ENCODE results near the gene DKK3. TPM values are rescaled to one million over a fixed set of nuclear protein-coding genes. Genes with fewer than 3 reads are reported as not detected.

The DKK3 gene
- polyA plus RNA-seq, 1 of the 3 experiments (the other 2 are of a cell fraction) = 1,174 TPM

GRCh38 chr11:12044799-12045198 lies 36.4 kb upstream of the DKK3 start (continued):
- TF ChIP-seq SIN3A (IDR thresholded peaks at IDR 0.05; ENCODE audit: borderline replicate concordance, low read depth, low read length) (no peak), RFX5 (IDR thresholded peaks at IDR 0.05; ENCODE audit: low read length) (no peak)

- H3K27me3 ChIP-seq (ENCODE audit: insufficient read depth) = no peaks in the 10 kb centered on the region
- ChIA-PET CTCF (interaction anchor here (0.6 to 17.0 kb wide), 76 partner anchors 9 to 1110 kb away, joined by 3 to 488 read pairs (median 5); partner anchors contain the start of genes DKK3 and USP47), POLR2A (no interaction called here)
- no peaks in the 10 kb centered on the region for H3K9me3 ChIP-seq
- H3F3A ChIP-seq (replicated peaks; ENCODE audit: insufficient read depth) = peaks cover 37% of the 10 kb centered on the region
- H3K4me1 ChIP-seq (ENCODE audit: control insufficient read depth in 1 of 2, insufficient read depth in 2 of 2, low read depth in 1 of 2, low read length in 1 of 2) = peaks cover 6 to 16% of the 10 kb centered on the region in 2 experiments; a peak in 3 of 4 replicates
- H3K4me2 ChIP-seq = peak overlapping the region; percentile 69
- no peaks in the 10 kb centered on the region for H4K20me1 ChIP-seq (ENCODE audit: insufficient read depth)
- DNase-seq = peak; percentile 74
- H3K27ac ChIP-seq (ENCODE audit: low read depth in 2 of 2, low read length in 1 of 2) = peak overlapping the region; percentile 70 to 96; a peak in 3 of 4 replicates
- H3K4me3 ChIP-seq (ENCODE audit: low read depth in 2 of 2, low read length in 1 of 2) = peak overlapping the region in 1 of 2 experiments; percentile 29; a peak in 3 of 4 replicates
- no peaks in the 10 kb centered on the region for H3K79me2 ChIP-seq (ENCODE audit: insufficient read depth)
- no peaks in the 10 kb centered on the region for H3K9me2 ChIP-seq
- WGBS (ENCODE audit: low lambda C conversion rate) = 10% methylated on average over 14 of the region's 14 CpGs
- H3K36me3 ChIP-seq (replicated peaks in 1 of 2; ENCODE audit: control insufficient read depth in 1 of 2, insufficient read depth in 2 of 2, low read length in 1 of 2) = no peaks in the 10 kb centered on the region
- peak overlapping the region; percentile 66; the same call in 1 of the 2 replicates for H2AFZ ChIP-seq (ENCODE audit: low read depth)
- peak overlapping the region; percentile 74 for H3K9ac ChIP-seq
- TF ChIP-seq RAD21 (IDR thresholded peaks at IDR 0.05; ENCODE audit: low read length) = peak; percentile 95
- TF ChIP-seq USF1 (IDR thresholded peaks at IDR 0.05; ENCODE audit: borderline replicate concordance, low read depth) = peak; percentile 68
- no peak; the same call in 1 of the 2 replicates for TF ChIP-seq MEF2A (IDR thresholded peaks at IDR 0.05; ENCODE audit: borderline replicate concordance, low read depth)
- TF ChIP-seq FOSL2 (IDR thresholded peaks at IDR 0.05; ENCODE audit: borderline replicate concordance, low read depth) = peak; percentile 99
- TF ChIP-seq, protein P1, sequence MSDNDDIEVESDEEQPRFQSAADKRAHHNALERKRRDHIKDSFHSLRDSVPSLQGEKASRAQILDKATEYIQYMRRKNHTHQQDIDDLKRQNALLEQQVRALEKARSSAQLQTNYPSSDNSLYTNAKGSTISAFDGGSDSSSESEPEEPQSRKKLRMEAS (IDR thresholded peaks at IDR 0.05; ENCODE audit: low read depth) = peak; percentile 100
- TF ChIP-seq FOXM1 (IDR thresholded peaks at IDR 0.05; ENCODE audit: low read depth) = peak; percentile 84; the same call in 1 of the 2 replicates
- TF ChIP-seq EP300 (IDR thresholded peaks at IDR 0.05; ENCODE audit: borderline replicate concordance in 1 of 2, low read depth in 1 of 2, low read length in 1 of 2) = peak; percentile 16 to 95; a peak in 3 of 4 replicates
- peak; percentile 71; the same call in 1 of the 2 replicates for TF ChIP-seq POLR2AphosphoS5 (IDR thresholded peaks at IDR 0.05; ENCODE audit: low read depth, low read length)
- TF ChIP-seq, protein P2, sequence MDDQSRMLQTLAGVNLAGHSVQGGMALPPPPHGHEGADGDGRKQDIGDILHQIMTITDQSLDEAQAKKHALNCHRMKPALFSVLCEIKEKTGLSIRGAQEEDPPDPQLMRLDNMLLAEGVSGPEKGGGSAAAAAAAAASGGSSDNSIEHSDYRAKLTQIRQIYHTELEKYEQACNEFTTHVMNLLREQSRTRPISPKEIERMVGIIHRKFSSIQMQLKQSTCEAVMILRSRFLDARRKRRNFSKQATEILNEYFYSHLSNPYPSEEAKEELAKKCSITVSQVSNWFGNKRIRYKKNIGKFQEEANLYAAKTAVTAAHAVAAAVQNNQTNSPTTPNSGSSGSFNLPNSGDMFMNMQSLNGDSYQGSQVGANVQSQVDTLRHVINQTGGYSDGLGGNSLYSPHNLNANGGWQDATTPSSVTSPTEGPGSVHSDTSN (IDR thresholded peaks at IDR 0.05) = peak; percentile 84
- TF ChIP-seq FOXJ3 (CRISPR knock-in tag; IDR thresholded peaks at IDR 0.05) = no peak
- TF ChIP-seq SMC3 (IDR thresholded peaks at IDR 0.05; ENCODE audit: low read depth, low read length) = peak; percentile 95
- TF ChIP-seq, protein P3, sequence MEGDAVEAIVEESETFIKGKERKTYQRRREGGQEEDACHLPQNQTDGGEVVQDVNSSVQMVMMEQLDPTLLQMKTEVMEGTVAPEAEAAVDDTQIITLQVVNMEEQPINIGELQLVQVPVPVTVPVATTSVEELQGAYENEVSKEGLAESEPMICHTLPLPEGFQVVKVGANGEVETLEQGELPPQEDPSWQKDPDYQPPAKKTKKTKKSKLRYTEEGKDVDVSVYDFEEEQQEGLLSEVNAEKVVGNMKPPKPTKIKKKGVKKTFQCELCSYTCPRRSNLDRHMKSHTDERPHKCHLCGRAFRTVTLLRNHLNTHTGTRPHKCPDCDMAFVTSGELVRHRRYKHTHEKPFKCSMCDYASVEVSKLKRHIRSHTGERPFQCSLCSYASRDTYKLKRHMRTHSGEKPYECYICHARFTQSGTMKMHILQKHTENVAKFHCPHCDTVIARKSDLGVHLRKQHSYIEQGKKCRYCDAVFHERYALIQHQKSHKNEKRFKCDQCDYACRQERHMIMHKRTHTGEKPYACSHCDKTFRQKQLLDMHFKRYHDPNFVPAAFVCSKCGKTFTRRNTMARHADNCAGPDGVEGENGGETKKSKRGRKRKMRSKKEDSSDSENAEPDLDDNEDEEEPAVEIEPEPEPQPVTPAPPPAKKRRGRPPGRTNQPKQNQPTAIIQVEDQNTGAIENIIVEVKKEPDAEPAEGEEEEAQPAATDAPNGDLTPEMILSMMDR (IDR thresholded peaks at IDR 0.05) = peak; percentile 97
- peak; percentile 78; the same call in 1 of the 2 replicates for TF ChIP-seq RXRA (IDR thresholded peaks at IDR 0.05; ENCODE audit: borderline replicate concordance, low read depth)
- TF ChIP-seq IRF3 (IDR thresholded peaks at IDR 0.05; ENCODE audit: low read depth, low read length) = no peak
- TF ChIP-seq SIN3A (IDR thresholded peaks at IDR 0.05; ENCODE audit: borderline replicate concordance, low read depth, low read length) = peak; percentile 92
- TF ChIP-seq JUND (IDR thresholded peaks at IDR 0.05) = peak; percentile 99
- peak; percentile 92 for TF ChIP-seq TCF12 (IDR thresholded peaks at IDR 0.05)
- TF ChIP-seq NFIC (IDR thresholded peaks at IDR 0.05; ENCODE audit: borderline replicate concordance) = peak; percentile 83
- TF ChIP-seq CHD2 (IDR thresholded peaks at IDR 0.05; ENCODE audit: low read length, partially characterized antibody) = peak; percentile 60
- no peak for TF ChIP-seq ELF1 (IDR thresholded peaks at IDR 0.05)
- peak; percentile 37; the same call in 1 of the 2 replicates for TF ChIP-seq TAF1 (IDR thresholded peaks at IDR 0.05; ENCODE audit: borderline replicate concordance, low read depth, low read length)
- TF ChIP-seq, protein P4, sequence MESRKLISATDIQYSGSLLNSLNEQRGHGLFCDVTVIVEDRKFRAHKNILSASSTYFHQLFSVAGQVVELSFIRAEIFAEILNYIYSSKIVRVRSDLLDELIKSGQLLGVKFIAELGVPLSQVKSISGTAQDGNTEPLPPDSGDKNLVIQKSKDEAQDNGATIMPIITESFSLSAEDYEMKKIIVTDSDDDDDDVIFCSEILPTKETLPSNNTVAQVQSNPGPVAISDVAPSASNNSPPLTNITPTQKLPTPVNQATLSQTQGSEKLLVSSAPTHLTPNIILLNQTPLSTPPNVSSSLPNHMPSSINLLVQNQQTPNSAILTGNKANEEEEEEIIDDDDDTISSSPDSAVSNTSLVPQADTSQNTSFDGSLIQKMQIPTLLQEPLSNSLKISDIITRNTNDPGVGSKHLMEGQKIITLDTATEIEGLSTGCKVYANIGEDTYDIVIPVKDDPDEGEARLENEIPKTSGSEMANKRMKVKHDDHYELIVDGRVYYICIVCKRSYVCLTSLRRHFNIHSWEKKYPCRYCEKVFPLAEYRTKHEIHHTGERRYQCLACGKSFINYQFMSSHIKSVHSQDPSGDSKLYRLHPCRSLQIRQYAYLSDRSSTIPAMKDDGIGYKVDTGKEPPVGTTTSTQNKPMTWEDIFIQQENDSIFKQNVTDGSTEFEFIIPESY (IDR thresholded peaks at IDR 0.05; ENCODE audit: borderline replicate concordance, low read depth) = peak; percentile 82; the same call in 1 of the 2 replicates
- no peak for TF ChIP-seq RFX5 (IDR thresholded peaks at IDR 0.05; ENCODE audit: low read length)
Observed at GRCh38 chr11:12043959-12044791, 35.7 kb upstream of the DKK3 start.
